VCaP (cell line): ENCODE results near the gene KRTAP4-4.
"Not testable (repeated sequence)": the region's sequence is repeated elsewhere in the genome, so short reads cannot be mapped to it uniquely, and the experiment has no call there.

ENCODE experiments used
- H3K27ac ChIP-seq: fragments of 450-650 bp; 2 replicates; pipeline ENCODE4 v1.5.1; 2017
- CTCF ChIP-seq: fragments of 450-650 bp; conservative IDR thresholded peaks from 2 replicates; pipeline ENCODE4 v1.5.1; 2017; ENCODE audit warnings: mild to moderate bottlenecking, moderate library complexity

KRTAP4-4 gene

DNA sequence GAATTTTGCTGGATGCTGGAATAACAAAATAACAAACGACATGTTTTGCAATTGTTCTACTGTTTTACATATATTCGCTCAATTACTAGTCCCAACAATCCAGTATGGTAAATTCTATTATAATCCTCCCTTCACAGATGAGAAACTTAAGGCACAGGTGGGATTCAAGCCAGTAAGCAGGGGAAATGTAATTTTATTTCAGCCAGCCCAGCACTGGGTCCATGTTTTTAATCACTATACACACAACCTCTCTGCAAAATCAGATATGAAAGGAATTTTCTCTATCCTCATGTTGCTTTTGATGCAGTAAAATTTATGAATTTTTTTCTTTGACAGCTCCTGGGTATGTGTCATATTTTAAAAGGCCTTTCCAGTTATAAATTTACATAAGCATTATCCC, 15.3 kb downstream of the KRTAP4-4 start:
- no peak for TF ChIP-seq CTCF
- no peak overlapping the region for H3K27ac ChIP-seq

DNA sequence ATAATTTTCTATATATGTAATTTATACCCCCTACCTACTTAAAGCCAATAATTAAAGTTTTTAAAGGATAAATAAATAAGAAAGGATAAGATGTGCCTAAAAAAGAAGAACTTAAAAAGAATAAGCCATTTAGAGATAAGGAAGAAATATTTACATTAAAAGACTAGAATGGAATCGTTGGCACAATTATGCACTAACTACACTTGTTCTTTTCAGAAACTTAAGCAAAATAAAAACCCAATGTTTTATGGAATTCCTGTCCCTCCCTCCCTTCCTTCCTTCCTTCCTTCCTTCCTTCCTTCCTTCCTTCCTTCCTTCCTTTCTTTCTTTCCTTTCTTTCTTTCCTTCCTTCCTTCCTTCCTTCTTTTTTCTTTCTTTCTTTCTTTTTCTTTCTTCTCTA, 15.7 kb downstream of the KRTAP4-4 start:
- no peak overlapping the region for H3K27ac ChIP-seq

DNA sequence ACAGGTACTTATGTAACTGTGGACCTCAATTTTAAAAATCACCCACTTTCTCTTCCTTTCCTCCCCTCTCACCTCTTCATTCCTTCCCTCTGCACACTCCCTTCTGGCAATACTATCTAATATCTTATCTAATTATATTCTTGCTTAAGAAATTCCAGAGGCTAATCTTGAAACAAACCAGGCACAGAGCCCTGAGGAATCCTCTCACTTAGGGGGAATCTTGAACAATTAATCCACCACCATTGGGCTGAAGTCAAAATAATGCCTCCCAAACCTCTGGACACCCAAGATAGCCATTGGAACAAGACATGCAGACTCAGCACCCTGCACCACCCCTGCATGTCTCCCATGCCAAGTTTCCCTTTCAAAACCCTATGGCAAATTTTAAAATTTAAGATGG, 19.2 kb downstream of the KRTAP4-4 start:
- H3K27ac ChIP-seq = no peak overlapping the region
- no peak for TF ChIP-seq CTCF

More for the DNA sequence above, 15.7 kb downstream of the KRTAP4-4 start:
- TF ChIP-seq CTCF = no peak

DNA sequence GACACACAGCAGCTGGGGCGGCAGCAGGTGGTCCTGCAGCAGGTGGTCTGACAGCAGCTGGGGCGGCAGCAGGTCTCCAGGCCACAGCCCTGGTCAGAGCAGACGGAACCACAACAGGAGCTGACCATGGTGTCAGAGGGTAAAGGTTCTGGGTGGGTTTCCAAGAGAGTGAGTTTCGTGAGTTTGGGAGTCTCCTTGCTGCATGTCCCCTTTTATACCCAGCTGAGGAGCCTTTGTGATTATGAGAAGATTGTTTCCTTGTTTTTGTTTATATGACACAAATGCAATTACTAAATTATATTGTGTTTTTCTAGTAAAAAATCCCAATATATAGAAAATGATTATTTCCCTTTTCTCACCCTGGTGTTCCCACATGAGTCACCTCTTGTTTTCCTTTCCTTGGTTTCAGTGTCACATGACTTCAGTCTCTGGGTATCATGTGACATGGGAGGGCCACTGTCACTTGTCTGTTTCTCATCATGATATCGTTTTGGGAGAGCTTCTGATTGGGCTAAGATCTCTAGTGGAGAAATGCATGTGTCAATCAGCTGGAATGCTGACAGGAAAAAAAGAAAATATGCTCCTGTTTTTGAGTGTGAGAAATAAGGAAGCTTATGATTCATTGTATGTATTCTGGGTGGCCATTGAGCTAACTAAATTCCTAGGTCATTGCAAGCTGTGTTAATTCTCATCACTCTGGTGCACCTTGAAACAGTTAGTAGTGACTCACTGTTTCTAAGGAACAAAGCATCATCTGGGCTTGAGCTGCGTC, 20.0 kb downstream of the KRTAP4-4 start, which contains the start of gene KRTAP4-6:
Gene KRTAP4-6, minus strand, starts transcription at position 185 of the 772 bp plus-strand sequence. Its CDS starts 57 bp downstream, at position 128.
- H3K27ac ChIP-seq = no peak within 1 kb of the TSS
- no peak for TF ChIP-seq CTCF

GRCh38 chr17:41139865-41140264, 20.7 kb downstream of the KRTAP4-4 start:
- H3K27ac ChIP-seq = not testable (repeated sequence)

GRCh38 chr17:41133880-41134735, 26.4 kb downstream of the KRTAP4-4 start:
- no peak for TF ChIP-seq CTCF
- H3K27ac ChIP-seq = no peak overlapping the region

DNA sequence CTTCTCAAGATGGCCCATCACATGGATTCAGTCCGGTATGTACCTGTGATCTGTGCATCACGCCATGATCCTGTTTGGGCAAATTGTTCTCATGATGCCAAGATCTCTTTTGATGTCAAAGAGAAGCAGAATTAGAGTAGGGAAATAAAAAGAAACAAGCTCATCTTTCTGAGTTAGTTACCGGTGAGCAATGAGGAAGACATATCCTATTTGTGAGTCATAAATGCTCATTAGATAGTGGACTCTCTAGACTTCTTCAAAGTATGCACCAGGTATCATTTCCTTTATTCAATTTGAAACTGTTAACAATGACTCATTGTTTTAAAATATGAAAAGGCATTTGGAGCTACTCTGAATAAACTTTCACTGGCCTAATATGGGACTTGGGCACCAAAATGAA, 28.6 kb downstream of the KRTAP4-4 start:
- no peak overlapping the region for H3K27ac ChIP-seq
- no peak for TF ChIP-seq CTCF
